Measurements from ENCODE around the gene TAF1D.

The TAF1D gene

GRCh38 chr11:93720522-93720921 lies 20.8 kb downstream of the TAF1D start:
- DNase-seq (ENCODE audit: low read depth, low spot score) = no peak
- H3K36me3 ChIP-seq (ENCODE audit: insufficient read depth, insufficient read length, low read length) = peaks cover 42% of the 10 kb centered on the region
- H3K4me3 ChIP-seq (ENCODE audit: insufficient read length, low read depth) = no peak overlapping the region
- peaks cover under 1% of the 10 kb centered on the region for H3K4me1 ChIP-seq (ENCODE audit: insufficient read depth, insufficient read length)
- H3K27me3 ChIP-seq (ENCODE audit: insufficient read depth, insufficient read length) = no peaks in the 10 kb centered on the region
- no peak for TF ChIP-seq YY1 (IDR thresholded peaks at IDR 0.05; ENCODE audit: insufficient read depth, insufficient read length)
- no peak for TF ChIP-seq ZNF274 (IDR thresholded peaks at IDR 0.05; ENCODE audit: low read depth, low read length)
- TF ChIP-seq SUZ12 (IDR thresholded peaks at IDR 0.05; ENCODE audit: extremely low read depth, insufficient read depth, insufficient read length) = no peak
- H3K9me3 ChIP-seq (ENCODE audit: insufficient read depth, low read length) = no peaks in the 10 kb centered on the region
- H3K9ac ChIP-seq (ENCODE audit: insufficient read length, low read depth) = no peak overlapping the region

GRCh38 chr11:93719310-93719709 lies 22.0 kb downstream of the TAF1D start:
- H3K4me3 ChIP-seq (ENCODE audit: insufficient read length, low read depth) = no peak overlapping the region
- peaks cover 4% of the 10 kb centered on the region for H3K4me1 ChIP-seq (ENCODE audit: insufficient read depth, insufficient read length)
- no peak for DNase-seq (ENCODE audit: low read depth, low spot score)
- H3K9ac ChIP-seq (ENCODE audit: insufficient read length, low read depth) = no peak overlapping the region
- TF ChIP-seq SUZ12 (IDR thresholded peaks at IDR 0.05; ENCODE audit: extremely low read depth, insufficient read depth, insufficient read length) = no peak
- no peak for TF ChIP-seq ZNF274 (IDR thresholded peaks at IDR 0.05; ENCODE audit: low read depth, low read length)
- no peak for TF ChIP-seq YY1 (IDR thresholded peaks at IDR 0.05; ENCODE audit: insufficient read depth, insufficient read length)
- no peaks in the 10 kb centered on the region; the same call in 1 of the 2 replicates for H3K9me3 ChIP-seq (ENCODE audit: insufficient read depth, low read length)
- no peaks in the 10 kb centered on the region for H3K27me3 ChIP-seq (ENCODE audit: insufficient read depth, insufficient read length)
- H3K36me3 ChIP-seq (ENCODE audit: insufficient read depth, insufficient read length, low read length) = peaks cover 47% of the 10 kb centered on the region

GRCh38 chr11:93718057-93718563 lies 23.2 kb downstream of the TAF1D start:
- no peak overlapping the region for H3K9ac ChIP-seq (ENCODE audit: insufficient read length, low read depth)
- no peak overlapping the region for H3K4me3 ChIP-seq (ENCODE audit: insufficient read length, low read depth)
- H3K4me1 ChIP-seq (ENCODE audit: insufficient read depth, insufficient read length) = peaks cover 4% of the 10 kb centered on the region
- H3K9me3 ChIP-seq (ENCODE audit: insufficient read depth, low read length) = no peaks in the 10 kb centered on the region; the same call in 1 of the 2 replicates
- TF ChIP-seq SUZ12 (IDR thresholded peaks at IDR 0.05; ENCODE audit: extremely low read depth, insufficient read depth, insufficient read length) (no peak), ZNF274 (IDR thresholded peaks at IDR 0.05; ENCODE audit: low read depth, low read length) (no peak), YY1 (IDR thresholded peaks at IDR 0.05; ENCODE audit: insufficient read depth, insufficient read length) (no peak)
- DNase-seq (ENCODE audit: low read depth, low spot score) = no peak
- peaks cover 42% of the 10 kb centered on the region for H3K36me3 ChIP-seq (ENCODE audit: insufficient read depth, insufficient read length, low read length)
- no peaks in the 10 kb centered on the region for H3K27me3 ChIP-seq (ENCODE audit: insufficient read depth, insufficient read length)

- H3K4me1 ChIP-seq (ENCODE audit: insufficient read depth, insufficient read length) = peaks cover 4% of the 10 kb centered on the region
- H3K27me3 ChIP-seq (ENCODE audit: insufficient read depth, insufficient read length) = no peaks in the 10 kb centered on the region
- no peak for DNase-seq (ENCODE audit: low read depth, low spot score)
- H3K9me3 ChIP-seq (ENCODE audit: insufficient read depth, low read length) = no peaks in the 10 kb centered on the region; the same call in 1 of the 2 replicates
- no peak overlapping the region for H3K9ac ChIP-seq (ENCODE audit: insufficient read length, low read depth)
- peaks cover 38% of the 10 kb centered on the region for H3K36me3 ChIP-seq (ENCODE audit: insufficient read depth, insufficient read length, low read length)
- TF ChIP-seq YY1 (IDR thresholded peaks at IDR 0.05; ENCODE audit: insufficient read depth, insufficient read length) = no peak
- no peak for TF ChIP-seq SUZ12 (IDR thresholded peaks at IDR 0.05; ENCODE audit: extremely low read depth, insufficient read depth, insufficient read length)
- no peak for TF ChIP-seq ZNF274 (IDR thresholded peaks at IDR 0.05; ENCODE audit: low read depth, low read length)
- H3K4me3 ChIP-seq (ENCODE audit: insufficient read length, low read depth) = no peak overlapping the region
Observed at GRCh38 chr11:93717501-93717900, 23.8 kb downstream of the TAF1D start.

- Histone ChIP-seq H3K36me3 (ENCODE audit: insufficient read depth, insufficient read length, low read length) (peaks cover 25% of the 10 kb centered on the region), H3K9me3 (ENCODE audit: insufficient read depth, low read length) (no peaks in the 10 kb centered on the region; the same call in 1 of the 2 replicates), H3K4me3 (ENCODE audit: insufficient read length, low read depth) (no peak overlapping the region), H3K27me3 (ENCODE audit: insufficient read depth, insufficient read length) (no peaks in the 10 kb centered on the region), H3K9ac (ENCODE audit: insufficient read length, low read depth) (no peak overlapping the region), H3K4me1 (ENCODE audit: insufficient read depth, insufficient read length) (peaks cover 4% of the 10 kb centered on the region)
- no peak for DNase-seq (ENCODE audit: low read depth, low spot score)
- TF ChIP-seq SUZ12 (IDR thresholded peaks at IDR 0.05; ENCODE audit: extremely low read depth, insufficient read depth, insufficient read length) (no peak), ZNF274 (IDR thresholded peaks at IDR 0.05; ENCODE audit: low read depth, low read length) (no peak), YY1 (IDR thresholded peaks at IDR 0.05; ENCODE audit: insufficient read depth, insufficient read length) (no peak)
Observed at GRCh38 chr11:93715797-93716396, 25.4 kb downstream of the TAF1D start.

GRCh38 chr11:93712678-93713077 lies 28.6 kb downstream of the TAF1D start:
- Histone ChIP-seq H3K27me3 (ENCODE audit: insufficient read depth, insufficient read length) (no peaks in the 10 kb centered on the region), H3K4me3 (ENCODE audit: insufficient read length, low read depth) (no peak overlapping the region), H3K4me1 (ENCODE audit: insufficient read depth, insufficient read length) (peaks cover 4% of the 10 kb centered on the region), H3K9ac (ENCODE audit: insufficient read length, low read depth) (no peak overlapping the region), H3K9me3 (ENCODE audit: insufficient read depth, low read length) (peaks cover 10% of the 10 kb centered on the region; the same call in 1 of the 2 replicates), H3K36me3 (ENCODE audit: insufficient read depth, insufficient read length, low read length) (peaks cover 26% of the 10 kb centered on the region)
- DNase-seq (ENCODE audit: low read depth, low spot score) = no peak
- TF ChIP-seq ZNF274 (IDR thresholded peaks at IDR 0.05; ENCODE audit: low read depth, low read length) (no peak), SUZ12 (IDR thresholded peaks at IDR 0.05; ENCODE audit: extremely low read depth, insufficient read depth, insufficient read length) (no peak), YY1 (IDR thresholded peaks at IDR 0.05; ENCODE audit: insufficient read depth, insufficient read length) (no peak)

GRCh38 chr11:93710239-93710638 lies 31.1 kb downstream of the TAF1D start:
- TF ChIP-seq SUZ12 (IDR thresholded peaks at IDR 0.05; ENCODE audit: extremely low read depth, insufficient read depth, insufficient read length) (no peak), YY1 (IDR thresholded peaks at IDR 0.05; ENCODE audit: insufficient read depth, insufficient read length) (no peak), ZNF274 (IDR thresholded peaks at IDR 0.05; ENCODE audit: low read depth, low read length) (no peak)
- Histone ChIP-seq H3K9ac (ENCODE audit: insufficient read length, low read depth) (no peak overlapping the region), H3K4me3 (ENCODE audit: insufficient read length, low read depth) (no peak overlapping the region), H3K4me1 (ENCODE audit: insufficient read depth, insufficient read length) (peaks cover under 1% of the 10 kb centered on the region), H3K36me3 (ENCODE audit: insufficient read depth, insufficient read length, low read length) (peaks cover 33% of the 10 kb centered on the region), H3K9me3 (ENCODE audit: insufficient read depth, low read length) (peaks cover 10% of the 10 kb centered on the region; the same call in 1 of the 2 replicates), H3K27me3 (ENCODE audit: insufficient read depth, insufficient read length) (no peaks in the 10 kb centered on the region)
- no peak for DNase-seq (ENCODE audit: low read depth, low spot score)
